ENCODE results near the gene CDK10.
"Not testable (repeated sequence)": the region's sequence is repeated elsewhere in the genome, so short reads cannot be mapped to it uniquely, and the experiment has no call there.

Gene CDK10

DNA sequence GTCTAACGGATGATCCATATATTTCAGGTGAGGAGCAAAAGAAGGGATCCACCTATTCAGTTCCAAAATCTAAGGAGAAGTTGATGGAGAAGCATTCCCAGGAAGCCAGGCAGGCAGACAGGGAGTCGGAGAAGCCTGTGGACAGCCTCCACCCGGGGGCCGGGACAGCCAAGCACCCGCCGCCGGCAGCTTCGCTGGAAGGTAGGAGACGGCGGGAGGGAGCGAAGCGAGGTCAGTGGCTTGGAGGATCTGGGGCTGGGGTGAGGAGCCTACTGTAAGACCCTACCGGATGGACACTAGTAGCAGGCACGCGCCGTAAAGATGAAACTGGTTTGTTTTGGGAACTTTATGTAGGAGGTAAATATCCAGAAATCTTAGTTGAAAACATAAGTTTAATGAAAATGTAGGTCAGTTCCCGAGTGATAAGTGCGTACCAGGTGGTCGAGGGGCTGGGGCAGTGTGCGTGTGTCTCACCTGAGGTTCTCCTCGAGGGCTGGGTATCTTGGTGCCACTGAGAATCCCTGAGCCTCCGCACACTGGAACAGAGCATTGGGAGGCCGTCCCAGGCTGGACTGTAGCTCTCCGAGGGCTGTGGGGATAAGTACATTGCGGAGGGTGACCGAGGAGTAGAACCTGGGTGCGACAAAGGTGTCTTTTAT lies 28.1 kb upstream of the CDK10 start:
- no peaks in the 10 kb centered on the region for H3K9me2 ChIP-seq (replicated peaks; ENCODE audit: control insufficient read depth, low read length)
- H3K27me3 ChIP-seq (ENCODE audit: control insufficient read depth, low read length): no peaks in the 10 kb centered on the region
- H3K27ac ChIP-seq (ENCODE audit: low read depth, low read length): peak overlapping the region; percentile 43
- H3K4me3 ChIP-seq (ENCODE audit: low read length): peak overlapping the region; percentile 84
- no peaks in the 10 kb centered on the region for H3F3A ChIP-seq (ENCODE audit: control insufficient read depth, insufficient read depth)
- H3K4me2 ChIP-seq (ENCODE audit: low read length): peak overlapping the region; percentile 75
- TF ChIP-seq, protein P1, sequence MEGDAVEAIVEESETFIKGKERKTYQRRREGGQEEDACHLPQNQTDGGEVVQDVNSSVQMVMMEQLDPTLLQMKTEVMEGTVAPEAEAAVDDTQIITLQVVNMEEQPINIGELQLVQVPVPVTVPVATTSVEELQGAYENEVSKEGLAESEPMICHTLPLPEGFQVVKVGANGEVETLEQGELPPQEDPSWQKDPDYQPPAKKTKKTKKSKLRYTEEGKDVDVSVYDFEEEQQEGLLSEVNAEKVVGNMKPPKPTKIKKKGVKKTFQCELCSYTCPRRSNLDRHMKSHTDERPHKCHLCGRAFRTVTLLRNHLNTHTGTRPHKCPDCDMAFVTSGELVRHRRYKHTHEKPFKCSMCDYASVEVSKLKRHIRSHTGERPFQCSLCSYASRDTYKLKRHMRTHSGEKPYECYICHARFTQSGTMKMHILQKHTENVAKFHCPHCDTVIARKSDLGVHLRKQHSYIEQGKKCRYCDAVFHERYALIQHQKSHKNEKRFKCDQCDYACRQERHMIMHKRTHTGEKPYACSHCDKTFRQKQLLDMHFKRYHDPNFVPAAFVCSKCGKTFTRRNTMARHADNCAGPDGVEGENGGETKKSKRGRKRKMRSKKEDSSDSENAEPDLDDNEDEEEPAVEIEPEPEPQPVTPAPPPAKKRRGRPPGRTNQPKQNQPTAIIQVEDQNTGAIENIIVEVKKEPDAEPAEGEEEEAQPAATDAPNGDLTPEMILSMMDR (IDR thresholded peaks at IDR 0.05; ENCODE audit: low read depth, low read length, poor library complexity, severe bottlenecking): no peak
- no peak for TF ChIP-seq EZH2phosphoT487 (IDR thresholded peaks at IDR 0.05; ENCODE audit: borderline replicate concordance, low read length)
- peaks cover 20% of the 10 kb centered on the region for H3K4me1 ChIP-seq (ENCODE audit: control insufficient read depth, low read length)
- H3K36me3 ChIP-seq (ENCODE audit: control insufficient read depth, low read length): peaks cover 30% of the 10 kb centered on the region
- peaks cover 7% of the 10 kb centered on the region for H4K20me1 ChIP-seq (ENCODE audit: control insufficient read depth, insufficient read depth, low read depth, low read length)
- H3K79me2 ChIP-seq (ENCODE audit: control insufficient read depth, low read length): peaks cover 68% of the 10 kb centered on the region
- H3K9me3 ChIP-seq (ENCODE audit: control insufficient read depth, insufficient read depth, low read length): no peaks in the 10 kb centered on the region

DNA sequence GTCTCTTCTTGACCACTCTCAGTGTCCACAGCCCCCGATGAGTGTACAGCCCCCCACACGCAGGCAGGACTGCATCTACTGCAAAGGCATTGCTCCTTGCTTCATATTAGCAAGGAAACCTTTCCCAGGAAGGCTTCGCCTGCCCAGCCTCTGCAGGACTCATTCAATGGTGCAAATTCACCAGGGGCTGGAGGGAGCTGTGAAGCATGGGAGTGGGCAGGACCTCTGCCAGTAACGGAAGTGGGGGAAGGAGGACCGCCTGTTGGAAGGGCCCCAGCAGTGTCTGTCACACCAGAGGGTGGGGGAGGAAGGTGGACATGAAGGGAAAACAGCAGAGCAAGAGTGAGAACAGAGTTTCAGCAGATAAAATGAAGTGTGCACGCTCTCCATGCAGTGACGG lies 26.3 kb upstream of the CDK10 start:
- TF ChIP-seq EZH2phosphoT487 (IDR thresholded peaks at IDR 0.05; ENCODE audit: borderline replicate concordance, low read length): no peak
- TF ChIP-seq, protein P1 (IDR thresholded peaks at IDR 0.05; ENCODE audit: low read depth, low read length, poor library complexity, severe bottlenecking): no peak
- Histone ChIP-seq H3K4me3 (ENCODE audit: low read length) (no peak overlapping the region), H3K36me3 (ENCODE audit: control insufficient read depth, low read length) (peaks cover 28% of the 10 kb centered on the region), H3K9me2 (replicated peaks; ENCODE audit: control insufficient read depth, low read length) (no peaks in the 10 kb centered on the region), H4K20me1 (ENCODE audit: control insufficient read depth, insufficient read depth, low read depth, low read length) (peaks cover 3% of the 10 kb centered on the region), H3K27me3 (ENCODE audit: control insufficient read depth, low read length) (no peaks in the 10 kb centered on the region), H3K9me3 (ENCODE audit: control insufficient read depth, insufficient read depth, low read length) (no peaks in the 10 kb centered on the region), H3K4me2 (ENCODE audit: low read length) (no peak overlapping the region), H3F3A (ENCODE audit: control insufficient read depth, insufficient read depth) (no peaks in the 10 kb centered on the region), H3K79me2 (ENCODE audit: control insufficient read depth, low read length) (peaks cover 54% of the 10 kb centered on the region), H3K4me1 (ENCODE audit: control insufficient read depth, low read length) (peaks cover 20% of the 10 kb centered on the region), H3K27ac (ENCODE audit: low read depth, low read length) (no peak overlapping the region)

DNA sequence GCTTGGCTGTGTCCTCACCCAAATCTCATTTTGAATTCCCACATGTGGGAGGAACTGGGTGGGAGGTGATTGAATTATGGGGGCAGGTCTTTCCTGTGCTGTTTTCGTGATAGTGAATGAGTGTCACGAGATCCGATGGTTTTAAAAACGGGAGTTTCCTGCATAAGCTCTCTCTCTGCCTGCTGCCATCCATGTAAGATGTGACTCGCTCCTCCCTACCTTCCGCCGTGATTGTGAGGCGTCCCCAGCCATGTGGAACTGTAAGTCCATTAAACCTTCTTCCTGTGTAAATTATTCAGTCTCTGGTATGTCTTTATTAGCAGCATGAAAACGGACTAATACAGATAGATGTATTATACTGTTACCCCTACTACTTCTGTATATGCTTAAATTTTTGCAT lies 25.3 kb upstream of the CDK10 start:
- TF ChIP-seq, protein P1 (IDR thresholded peaks at IDR 0.05; ENCODE audit: low read depth, low read length, poor library complexity, severe bottlenecking): no peak
- TF ChIP-seq EZH2phosphoT487 (IDR thresholded peaks at IDR 0.05; ENCODE audit: borderline replicate concordance, low read length): no peak
- Histone ChIP-seq H3K4me1 (ENCODE audit: control insufficient read depth, low read length) (peaks cover 19% of the 10 kb centered on the region), H3K27ac (ENCODE audit: low read depth, low read length) (no peak overlapping the region), H4K20me1 (ENCODE audit: control insufficient read depth, insufficient read depth, low read depth, low read length) (peaks cover 3% of the 10 kb centered on the region), H3K4me2 (ENCODE audit: low read length) (no peak overlapping the region), H3K4me3 (ENCODE audit: low read length) (no peak overlapping the region), H3K9me2 (replicated peaks; ENCODE audit: control insufficient read depth, low read length) (no peaks in the 10 kb centered on the region), H3K36me3 (ENCODE audit: control insufficient read depth, low read length) (peaks cover 28% of the 10 kb centered on the region), H3K27me3 (ENCODE audit: control insufficient read depth, low read length) (no peaks in the 10 kb centered on the region), H3K79me2 (ENCODE audit: control insufficient read depth, low read length) (peaks cover 43% of the 10 kb centered on the region), H3K9me3 (ENCODE audit: control insufficient read depth, insufficient read depth, low read length) (no peaks in the 10 kb centered on the region), H3F3A (ENCODE audit: control insufficient read depth, insufficient read depth) (no peaks in the 10 kb centered on the region)

DNA sequence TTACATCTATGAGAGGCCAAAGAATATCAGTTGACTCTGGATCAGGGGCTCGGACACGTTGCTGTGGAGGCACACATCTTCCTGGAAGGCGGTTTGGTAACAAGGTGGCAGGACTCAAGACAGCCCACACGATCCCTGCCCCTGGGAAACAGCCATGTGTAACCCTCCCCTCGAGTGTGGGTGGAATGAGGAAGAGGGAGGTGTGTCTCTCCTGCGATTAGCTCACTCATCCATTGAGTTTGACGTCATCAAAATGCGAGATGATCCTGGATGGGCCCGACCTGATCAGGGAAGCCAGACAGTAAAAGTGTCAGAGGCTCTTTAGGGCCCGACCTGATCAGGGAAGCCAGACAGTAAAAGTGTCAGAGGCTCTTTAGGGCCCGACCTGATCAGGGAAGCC lies 22.3 kb upstream of the CDK10 start:
- not testable (repeated sequence) for H3F3A ChIP-seq (ENCODE audit: control insufficient read depth, insufficient read depth); H3K4me2 ChIP-seq (ENCODE audit: low read length); H4K20me1 ChIP-seq (ENCODE audit: control insufficient read depth, insufficient read depth, low read depth, low read length); H3K4me3 ChIP-seq (ENCODE audit: low read length); H3K9me3 ChIP-seq (ENCODE audit: control insufficient read depth, insufficient read depth, low read length); H3K27ac ChIP-seq (ENCODE audit: low read depth, low read length); H3K9me2 ChIP-seq (replicated peaks; ENCODE audit: control insufficient read depth, low read length); H3K27me3 ChIP-seq (ENCODE audit: control insufficient read depth, low read length); H3K4me1 ChIP-seq (ENCODE audit: control insufficient read depth, low read length)
- peaks cover 28% of the 10 kb centered on the region for H3K36me3 ChIP-seq (ENCODE audit: control insufficient read depth, low read length)
- H3K79me2 ChIP-seq (ENCODE audit: control insufficient read depth, low read length): peaks cover 16% of the 10 kb centered on the region
